Measurements from ENCODE around the gene TEAD1.

The TEAD1 gene

GRCh38 chr11:12842933-12843636 lies 168.9 kb downstream of the TEAD1 start:
- no peak for DNase-seq

- no peak for DNase-seq
Observed at GRCh38 chr11:12845163-12845562, 170.9 kb downstream of the TEAD1 start.

- no peak for DNase-seq
Observed at GRCh38 chr11:12845739-12846358, 171.6 kb downstream of the TEAD1 start.

GRCh38 chr11:12846786-12847615 lies 172.8 kb downstream of the TEAD1 start:
- DNase-seq, result no peak

- no peak for DNase-seq
Observed at GRCh38 chr11:12848413-12848812, 174.2 kb downstream of the TEAD1 start.

GRCh38 chr11:12853325-12853651 lies 179.1 kb downstream of the TEAD1 start:
- DNase-seq, result no peak

- no peak for DNase-seq
Observed at GRCh38 chr11:12853652-12854296, 179.6 kb downstream of the TEAD1 start.

GRCh38 chr11:12854297-12854661 lies 180.1 kb downstream of the TEAD1 start:
- DNase-seq, result no peak

GRCh38 chr11:12854829-12855228 lies 180.6 kb downstream of the TEAD1 start:
- no peak for DNase-seq

- DNase-seq, result no peak
Observed at GRCh38 chr11:12856338-12856737, 182.1 kb downstream of the TEAD1 start.

GRCh38 chr11:12857572-12857971 lies 183.4 kb downstream of the TEAD1 start:
- DNase-seq, result no peak

- no peak for DNase-seq
Observed at GRCh38 chr11:12859872-12860657, 185.8 kb downstream of the TEAD1 start.

- DNase-seq, result no peak
Observed at GRCh38 chr11:12860827-12861226, 186.6 kb downstream of the TEAD1 start.

- peak; percentile 27 for DNase-seq
Observed at GRCh38 chr11:12862696-12863469, 188.7 kb downstream of the TEAD1 start.

- peak; percentile 25 to 72 for DNase-seq
Observed at GRCh38 chr11:12863605-12864121, 189.4 kb downstream of the TEAD1 start.

GRCh38 chr11:12864316-12865156 lies 190.3 kb downstream of the TEAD1 start:
- no peak for DNase-seq

- no peak for DNase-seq
Observed at GRCh38 chr11:12865863-12866595, 191.8 kb downstream of the TEAD1 start.

GRCh38 chr11:12867531-12867930 lies 193.3 kb downstream of the TEAD1 start:
- DNase-seq, result no peak

GRCh38 chr11:12868315-12869073 lies 194.3 kb downstream of the TEAD1 start:
- DNase-seq, result no peak

All from hippocampal formation (tissue), 2 donors.